PC-3 (cell line): ENCODE measurements around the gene PCSK9. TPM values are rescaled to one million over a fixed set of nuclear protein-coding genes. Genes with fewer than 3 reads are reported as not detected.

Source experiments
- ATAC-seq: fragments of 200-7000 bp; cut with Tn5 transposase; 2 replicates; pipeline ENCODE4 v1.9.1; 2020; ENCODE audit warnings: mild to moderate bottlenecking, moderate library complexity
- BruUV-seq: library from RNA; stranded (reverse); fragments of 400-500 nt; replicated peaks from 2 replicates; lab custom pipeline; 2021; lab: Mats Ljungman, UMichigan
- CTCF ChIA-PET: fragments of 300-600 bp; sonication (Branson Sonifier 250); formaldehyde crosslinking; loops from one replicate; lab custom pipeline; 2022; ENCODE audit warnings: antibody characterized with exemption; lab: Charles Lee
- POLR2A ChIA-PET: fragments of 300-600 bp; sonication (Branson Sonifier 250); formaldehyde crosslinking; loops from one replicate; lab custom pipeline; 2022; ENCODE audit warnings: antibody characterized with exemption; ENCODE audit not compliant: unreplicated experiment; lab: Charles Lee
- DNase-seq: peaks from one replicate; pipeline ENCODE4 v3.0.0-alpha.2; 2015
- H2AFZ ChIP-seq: fragments of 300-600 bp; sonication (generic); 2 replicates; pipeline ENCODE4 v1.6.0; 2016; ENCODE audit warnings: antibody characterized with exemption, low read length
- H3F3A ChIP-seq: fragments of 300-600 bp; sonication (generic); one replicate; pipeline ENCODE4 v1.6.0; 2017; ENCODE audit warnings: antibody characterized with exemption, low read length, control low read depth, mild to moderate bottlenecking; ENCODE audit not compliant: unreplicated experiment
- H3K27ac ChIP-seq: fragments of 300-600 bp; sonication (generic); 2 replicates; pipeline ENCODE4 v1.5.1; 2016; ENCODE audit warnings: mild to moderate bottlenecking, low read length
- H3K27me3 ChIP-seq: fragments of 300-600 bp; sonication (generic); 2 replicates; pipeline ENCODE4 v1.6.1; 2016; ENCODE audit warnings: low read length, mixed read lengths
- H3K36me3 ChIP-seq: fragments of 300-600 bp; sonication (generic); 2 replicates; pipeline ENCODE4 v1.6.1; 2016; ENCODE audit warnings: low read depth, mixed run types, low read length, mixed read lengths
- H3K4me1 ChIP-seq: fragments of 300-600 bp; sonication (generic); 2 replicates; pipeline ENCODE4 v1.5.1; 2016; ENCODE audit warnings: low read length; ENCODE audit not compliant: insufficient read depth
- H3K4me2 ChIP-seq: fragments of 300-600 bp; sonication (generic); 2 replicates; pipeline ENCODE4 v1.6.0; 2016; ENCODE audit warnings: low read length
- H3K4me3 ChIP-seq: fragments of 300-600 bp; sonication (generic); 2 replicates; pipeline ENCODE4 v1.5.1; 2016; ENCODE audit warnings: mild to moderate bottlenecking, low read length, mixed read lengths
- H3K79me2 ChIP-seq: fragments of 300-600 bp; sonication (generic); 2 replicates; pipeline ENCODE4 v1.6.1; 2017; ENCODE audit warnings: low read length, mixed read lengths
- H3K9ac ChIP-seq: fragments of 300-600 bp; sonication (generic); 2 replicates; pipeline ENCODE4 v1.6.0; 2016; ENCODE audit warnings: mild to moderate bottlenecking, low read length
- H3K9me2 ChIP-seq: fragments of 300-600 bp; sonication (generic); replicated peaks from 2 replicates; pipeline ENCODE4 v1.6.1; 2016; ENCODE audit warnings: mixed run types, low read length, mixed read lengths
- H3K9me3 ChIP-seq: fragments of 300-600 bp; sonication (generic); 2 replicates; pipeline ENCODE4 v1.6.1; 2016; ENCODE audit warnings: low read length, mixed read lengths
- H4K20me1 ChIP-seq: fragments of 300-600 bp; sonication (generic); 2 replicates; pipeline ENCODE4 v1.6.1; 2016; ENCODE audit warnings: low read length, mixed read lengths
- EZH2 ChIP-seq: fragments of 300-600 bp; sonication (generic); IDR thresholded peaks from one replicate; pipeline ENCODE4 v1.6.1; 2017; ENCODE audit warnings: antibody characterized with exemption, mild to moderate bottlenecking, low read length; ENCODE audit not compliant: unreplicated experiment
- EZH2phosphoT487 ChIP-seq: fragments of 300-600 bp; sonication (generic); IDR thresholded peaks from 2 replicates; pipeline ENCODE4 v1.6.1; 2018; ENCODE audit warnings: mild to moderate bottlenecking, antibody characterized with exemption, low read length, borderline replicate concordance
- intact Hi-C: fragments of 100-400 bp; cut with micrococcal nuclease; formaldehyde crosslinking; loops from 2 replicates; pipeline ENCODE4 v1.9.0; 2023
- total RNA-seq: library from RNA; depleted of rRNA; stranded (reverse); fragments of >200 nt; gene quantifications from 2 replicates; pipeline ENCODE4 v1.2.3, GENCODE V29; 2014
- TF ChIP-seq, protein P1 (sequence below): fragments of 300-600 bp; sonication (generic); conservative IDR thresholded peaks from 2 replicates; pipeline ENCODE4 v1.5.1; 2017; ENCODE audit warnings: antibody characterized with exemption, low read depth, mild to moderate bottlenecking, low read length

The PCSK9 gene
- total RNA-seq, 1 experiment from 2014 or later = 6.8 TPM

DNA sequence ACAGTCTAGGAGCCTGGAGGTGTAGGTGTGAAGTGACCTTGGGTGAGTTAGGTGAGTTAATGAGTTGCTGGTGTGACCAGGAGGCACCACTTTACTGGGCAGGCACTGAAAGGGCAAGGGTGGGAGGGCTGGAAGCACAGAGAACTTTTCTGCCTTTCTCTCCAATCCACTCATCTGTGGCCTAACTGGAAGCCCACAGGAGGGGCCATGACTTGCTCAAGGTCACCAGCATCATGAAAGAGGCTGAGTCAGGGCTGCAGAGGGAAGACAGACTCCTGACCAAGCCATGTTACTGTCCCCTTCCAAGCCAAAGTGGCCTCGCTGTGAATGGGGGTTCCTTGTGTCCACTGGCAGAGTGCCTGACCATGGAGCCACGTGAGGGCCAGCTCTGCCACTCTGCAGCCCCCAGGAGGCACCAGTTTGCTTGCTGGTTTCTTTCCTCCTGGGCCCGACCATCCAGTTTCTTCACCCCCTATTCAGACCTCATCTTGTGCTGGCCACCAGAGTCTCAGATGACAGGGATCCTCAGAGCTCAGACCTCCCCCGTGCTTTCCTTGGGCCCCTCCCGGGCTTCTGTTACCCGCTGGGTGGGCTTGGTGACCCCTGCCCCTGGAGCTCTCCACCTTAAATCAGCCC, 44.9 kb upstream of the PCSK9 start:
- TF ChIP-seq, protein P1, sequence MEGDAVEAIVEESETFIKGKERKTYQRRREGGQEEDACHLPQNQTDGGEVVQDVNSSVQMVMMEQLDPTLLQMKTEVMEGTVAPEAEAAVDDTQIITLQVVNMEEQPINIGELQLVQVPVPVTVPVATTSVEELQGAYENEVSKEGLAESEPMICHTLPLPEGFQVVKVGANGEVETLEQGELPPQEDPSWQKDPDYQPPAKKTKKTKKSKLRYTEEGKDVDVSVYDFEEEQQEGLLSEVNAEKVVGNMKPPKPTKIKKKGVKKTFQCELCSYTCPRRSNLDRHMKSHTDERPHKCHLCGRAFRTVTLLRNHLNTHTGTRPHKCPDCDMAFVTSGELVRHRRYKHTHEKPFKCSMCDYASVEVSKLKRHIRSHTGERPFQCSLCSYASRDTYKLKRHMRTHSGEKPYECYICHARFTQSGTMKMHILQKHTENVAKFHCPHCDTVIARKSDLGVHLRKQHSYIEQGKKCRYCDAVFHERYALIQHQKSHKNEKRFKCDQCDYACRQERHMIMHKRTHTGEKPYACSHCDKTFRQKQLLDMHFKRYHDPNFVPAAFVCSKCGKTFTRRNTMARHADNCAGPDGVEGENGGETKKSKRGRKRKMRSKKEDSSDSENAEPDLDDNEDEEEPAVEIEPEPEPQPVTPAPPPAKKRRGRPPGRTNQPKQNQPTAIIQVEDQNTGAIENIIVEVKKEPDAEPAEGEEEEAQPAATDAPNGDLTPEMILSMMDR = no peak
- no peak for TF ChIP-seq EZH2phosphoT487
- TF ChIP-seq EZH2 = no peak
- Histone ChIP-seq H3K4me3 (no peak overlapping the region), H3K9ac (no peak overlapping the region), H3K27me3 (no peaks in the 10 kb centered on the region), H3K9me2 (no peaks in the 10 kb centered on the region), H3K36me3 (no peaks in the 10 kb centered on the region), H3K27ac (no peak overlapping the region), H3K4me1 (no peaks in the 10 kb centered on the region), H4K20me1 (no peaks in the 10 kb centered on the region), H3F3A (no peaks in the 10 kb centered on the region), H3K4me2 (no peak overlapping the region), H3K79me2 (no peaks in the 10 kb centered on the region), H2AFZ (no peak overlapping the region), H3K9me3 (no peaks in the 10 kb centered on the region)
- intact Hi-C loops = no loop called here
- ATAC-seq (no peak), DNase-seq (no peak)
- CTCF ChIA-PET = interaction anchor here (1.1 kb wide), 1 partner anchor 44 kb away, joined by 4 read pairs; no protein-coding TSS in a partner anchor
- POLR2A ChIA-PET = no interaction called here
- BruUV-seq = no TSS peak

DNA sequence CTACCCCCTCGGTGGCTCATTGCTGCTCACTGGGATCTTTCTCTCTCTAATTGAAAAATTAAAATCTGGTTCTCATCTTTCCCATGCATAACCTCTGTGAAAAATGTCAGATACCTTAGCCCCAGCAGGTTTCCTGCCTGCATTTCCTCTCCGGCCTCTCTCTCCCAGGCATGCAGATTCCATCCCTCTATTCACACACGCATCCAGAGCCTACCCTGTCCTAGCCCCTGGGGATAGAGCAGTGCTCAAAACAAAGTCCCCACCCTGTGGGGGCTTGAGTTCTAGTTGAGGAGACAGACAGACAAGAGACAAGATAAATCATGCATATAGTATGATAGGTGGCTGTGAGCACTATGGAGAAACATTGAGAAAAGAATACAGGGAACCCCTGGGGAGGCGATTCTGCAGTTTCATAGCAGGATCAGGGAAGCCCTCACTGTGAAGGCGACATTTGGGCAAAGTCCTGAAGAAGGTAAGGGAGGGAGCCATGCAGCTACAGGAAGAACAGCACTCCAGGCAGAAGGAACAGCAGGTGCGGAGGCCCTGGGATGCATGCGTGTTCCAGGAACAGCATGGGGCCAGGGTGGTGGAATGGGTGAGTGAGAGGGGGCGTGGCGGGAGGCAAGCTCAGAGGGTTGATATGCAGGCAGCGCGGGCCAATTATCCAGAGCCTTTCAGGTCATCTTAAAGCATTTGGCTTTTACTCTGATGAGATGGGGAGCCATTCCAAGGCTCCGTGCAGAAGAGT, 44.2 kb upstream of the PCSK9 start:
- H3K79me2 ChIP-seq = no peaks in the 10 kb centered on the region
- POLR2A ChIA-PET = no interaction called here
- no peak overlapping the region for H3K27ac ChIP-seq
- ATAC-seq = no peak
- no peaks in the 10 kb centered on the region for H3K9me2 ChIP-seq
- H3K4me2 ChIP-seq = no peak overlapping the region
- no peak overlapping the region for H3K9ac ChIP-seq
- no peaks in the 10 kb centered on the region for H4K20me1 ChIP-seq
- intact Hi-C loops = loop anchor here (5.0 kb wide), 1 partner anchor 323 kb away; no protein-coding TSS in a partner anchor
- no peaks in the 10 kb centered on the region for H3F3A ChIP-seq
- no peak for TF ChIP-seq EZH2phosphoT487
- no peaks in the 10 kb centered on the region for H3K27me3 ChIP-seq
- no peaks in the 10 kb centered on the region for H3K4me1 ChIP-seq
- DNase-seq = no peak
- no peaks in the 10 kb centered on the region for H3K9me3 ChIP-seq
- no TSS peak for BruUV-seq
- H3K4me3 ChIP-seq = no peak overlapping the region
- H2AFZ ChIP-seq = no peak overlapping the region
- CTCF ChIA-PET = interaction anchor here (1.1 kb wide), 1 partner anchor 44 kb away, joined by 4 read pairs; no protein-coding TSS in a partner anchor
- H3K36me3 ChIP-seq = no peaks in the 10 kb centered on the region

DNA sequence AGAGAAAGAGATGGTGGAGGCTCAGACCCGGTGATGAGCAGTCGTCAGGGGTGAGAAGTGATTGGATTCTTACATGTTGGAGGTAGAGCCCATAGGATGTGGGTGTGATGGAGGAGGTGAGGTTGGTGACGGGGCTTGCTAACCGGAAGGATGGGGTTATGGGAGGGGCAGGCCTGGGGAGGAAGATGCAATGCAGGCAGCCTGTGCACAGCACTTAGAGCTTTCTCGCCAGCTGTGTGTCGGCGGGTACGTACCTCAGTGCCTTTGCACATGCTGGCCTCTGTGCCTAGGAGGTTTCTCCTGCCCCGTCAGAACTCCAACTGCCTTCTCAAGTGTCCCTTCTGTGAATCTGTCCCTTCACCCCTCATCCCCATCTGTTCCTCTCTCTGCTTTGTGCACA, 43.5 kb upstream of the PCSK9 start:
- TF ChIP-seq EZH2phosphoT487 = no peak
- no peak for TF ChIP-seq EZH2
- TF ChIP-seq, protein P1 = no peak
- H3K4me3 ChIP-seq = no peak overlapping the region
- POLR2A ChIA-PET = no interaction called here
- H3K4me1 ChIP-seq = no peaks in the 10 kb centered on the region
- no peaks in the 10 kb centered on the region for H3K36me3 ChIP-seq
- H3K27ac ChIP-seq = no peak overlapping the region
- no peaks in the 10 kb centered on the region for H3K79me2 ChIP-seq
- no peaks in the 10 kb centered on the region for H4K20me1 ChIP-seq
- H2AFZ ChIP-seq = 0 out of 2 replicates have a peak overlapping the region, but pooled peaks have one; percentile 47
- H3K9me3 ChIP-seq = no peaks in the 10 kb centered on the region
- CTCF ChIA-PET = interaction anchor here (1.2 to 1.7 kb wide), 3 partner anchors 26 to 51 kb away, joined by 7 to 18 read pairs (median 12); no protein-coding TSS in a partner anchor
- no peak overlapping the region for H3K9ac ChIP-seq
- H3K4me2 ChIP-seq = peak overlapping the region; percentile 31; the same call in 1 of the 2 replicates
- no peaks in the 10 kb centered on the region for H3K27me3 ChIP-seq
- H3K9me2 ChIP-seq = no peaks in the 10 kb centered on the region
- no TSS peak for BruUV-seq
- no peak for ATAC-seq
- no peak for DNase-seq
- intact Hi-C loops = loop anchor here (1.0 to 5.0 kb wide), 4 partner anchors 26 to 324 kb away; no protein-coding TSS in a partner anchor
- H3F3A ChIP-seq = no peaks in the 10 kb centered on the region
